KMS-11 (cell line): ENCODE data around the gene DSC1.
"Not testable (repeated sequence)": the region's sequence is repeated elsewhere in the genome, so short reads cannot be mapped to it uniquely, and the experiment has no call there.

ENCODE experiments used
- H2AFZ ChIP-seq: fragments of 200-600 bp; sonication (generic); 2 replicates; pipeline ENCODE4 v1.6.1; 2016; ENCODE audit warnings: antibody characterized with exemption, mixed run types, low read depth
- H3K27ac ChIP-seq: fragments of 200-600 bp; sonication (generic); 2 replicates; pipeline ENCODE4 v1.6.1; 2016; ENCODE audit warnings: mild to moderate bottlenecking, mixed run types
- H3K27me3 ChIP-seq: fragments of 200-600 bp; sonication (generic); 2 replicates; pipeline ENCODE4 v1.6.1; 2017; ENCODE audit warnings: mild to moderate bottlenecking, low read depth, mixed run types, moderate library complexity; ENCODE audit not compliant: insufficient read depth
- H3K36me3 ChIP-seq: fragments of 200-600 bp; sonication (generic); 2 replicates; pipeline ENCODE4 v1.6.1; 2017; ENCODE audit warnings: mild to moderate bottlenecking, mixed run types; ENCODE audit not compliant: insufficient read depth
- H3K4me1 ChIP-seq: fragments of 200-600 bp; sonication (generic); 2 replicates; pipeline ENCODE4 v1.6.1; 2016; ENCODE audit warnings: mild to moderate bottlenecking, low read depth, mixed run types; ENCODE audit not compliant: poor library complexity, severe bottlenecking
- H3K4me2 ChIP-seq: fragments of 200-600 bp; sonication (generic); 2 replicates; pipeline ENCODE4 v1.7.0; 2016; ENCODE audit warnings: mild to moderate bottlenecking, mixed run types
- H3K4me3 ChIP-seq: fragments of 200-600 bp; sonication (generic); IDR thresholded peaks from 2 replicates; pipeline ENCODE4 v1.6.1; 2017; ENCODE audit warnings: low read depth, low read length, mixed read lengths; ENCODE audit not compliant: insufficient read depth
- H3K79me2 ChIP-seq: fragments of 200-600 bp; sonication (generic); 2 replicates; pipeline ENCODE4 v1.6.1; 2016; ENCODE audit warnings: low read depth, mixed run types; ENCODE audit not compliant: insufficient read depth
- H3K9ac ChIP-seq: fragments of 200-600 bp; sonication (generic); 2 replicates; pipeline ENCODE4 v1.6.1; 2016; ENCODE audit warnings: mild to moderate bottlenecking, mixed run types
- H4K20me1 ChIP-seq: fragments of 200-600 bp; sonication (generic); 2 replicates; pipeline ENCODE4 v1.6.1; 2016; ENCODE audit warnings: mild to moderate bottlenecking, mixed run types; ENCODE audit not compliant: insufficient read depth
- CTCF ChIP-seq: fragments of 200-600 bp; sonication (generic); conservative IDR thresholded peaks from 2 replicates; pipeline ENCODE4 v1.6.1; 2017; ENCODE audit warnings: low read depth, mild to moderate bottlenecking, antibody characterized with exemption, low read length, moderate library complexity, mixed read lengths

The DSC1 gene

GRCh38 chr18:31185186-31185950, 22.7 kb upstream of the DSC1 start:
- no peak overlapping the region for H3K9ac ChIP-seq
- TF ChIP-seq CTCF: no peak
- no peak overlapping the region for H3K4me3 ChIP-seq
- H3K36me3 ChIP-seq: no peaks in the 10 kb centered on the region
- H3K27ac ChIP-seq: no peak overlapping the region
- H3K27me3 ChIP-seq: no peaks in the 10 kb centered on the region
- H2AFZ ChIP-seq: no peak overlapping the region
- no peaks in the 10 kb centered on the region for H3K4me1 ChIP-seq
- H4K20me1 ChIP-seq: no peaks in the 10 kb centered on the region
- H3K79me2 ChIP-seq: no peaks in the 10 kb centered on the region
- H3K4me2 ChIP-seq: no peak overlapping the region

- Histone ChIP-seq H2AFZ (no peak overlapping the region), H3K36me3 (no peaks in the 10 kb centered on the region), H3K79me2 (no peaks in the 10 kb centered on the region), H3K4me1 (no peaks in the 10 kb centered on the region), H3K9ac (no peak overlapping the region), H3K4me2 (no peak overlapping the region), H3K27ac (no peak overlapping the region), H4K20me1 (no peaks in the 10 kb centered on the region), H3K4me3 (no peak overlapping the region), H3K27me3 (no peaks in the 10 kb centered on the region)
- no peak for TF ChIP-seq CTCF
These were observed 20.6 kb upstream of the DSC1 start for GRCh38 chr18:31183302-31183701.

DNA sequence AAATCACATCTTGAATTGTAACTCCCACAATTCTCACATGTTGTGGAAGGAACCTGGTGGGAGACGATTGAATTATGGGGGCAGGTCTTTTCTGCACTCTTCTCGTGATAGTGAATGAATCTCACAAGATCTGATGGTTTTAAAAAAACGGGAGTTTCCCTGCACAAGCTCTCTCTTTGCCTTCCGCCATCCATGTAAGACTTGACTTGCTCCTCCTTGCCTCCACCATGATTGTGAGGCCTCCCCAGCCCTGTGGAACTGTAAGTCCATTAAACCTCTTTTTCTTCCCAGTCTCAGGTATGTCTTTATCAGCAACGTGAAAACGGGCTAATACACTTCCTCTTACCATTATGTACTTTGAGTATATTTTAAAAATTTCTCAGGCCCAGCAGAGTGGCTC, 14.7 kb upstream of the DSC1 start:
- H3K4me1 ChIP-seq, H3K4me2 ChIP-seq, H2AFZ ChIP-seq, H3K27me3 ChIP-seq, H3K36me3 ChIP-seq, H3K27ac ChIP-seq, H3K79me2 ChIP-seq, H4K20me1 ChIP-seq, H3K9ac ChIP-seq, H3K4me3 ChIP-seq: not testable (repeated sequence)

DNA sequence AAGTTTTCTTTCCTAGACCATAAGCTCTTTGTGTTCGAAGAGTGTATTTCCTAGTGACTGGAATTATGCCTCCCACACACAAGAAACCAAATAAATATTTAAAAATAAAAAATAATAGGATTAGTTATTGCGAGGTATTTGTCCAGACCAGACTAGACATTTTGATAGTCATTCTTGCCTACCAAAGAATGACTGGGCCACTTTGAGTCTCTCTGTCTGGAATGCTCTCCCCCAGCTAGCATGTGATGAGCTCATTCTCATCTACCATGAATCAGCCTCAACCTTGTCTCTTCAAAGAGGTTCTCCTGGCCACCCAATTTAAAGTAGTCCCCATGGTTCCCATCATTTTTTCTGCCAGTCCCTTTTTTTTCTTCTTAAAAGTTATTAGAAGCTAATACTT, 13.9 kb upstream of the DSC1 start:
- H3K27ac ChIP-seq: no peak overlapping the region

More for the DNA sequence above, 13.9 kb upstream of the DSC1 start:
- Histone ChIP-seq H3K9ac (no peak overlapping the region), H3K4me2 (no peak overlapping the region), H3K4me3 (no peak overlapping the region), H3K79me2 (no peaks in the 10 kb centered on the region), H3K36me3 (no peaks in the 10 kb centered on the region), H3K4me1 (no peaks in the 10 kb centered on the region), H3K27me3 (no peaks in the 10 kb centered on the region), H4K20me1 (no peaks in the 10 kb centered on the region), H2AFZ (no peak overlapping the region)
- TF ChIP-seq CTCF: no peak
